A673 (cell line): ENCODE measurements around the gene AKNA. TPM values are rescaled to one million over a fixed set of nuclear protein-coding genes. Genes with fewer than 3 reads are reported as not detected.

ENCODE experiments used
- BruUV-seq: library from RNA; stranded (reverse); fragments of 400-500 nt; replicated peaks from 2 replicates; lab custom pipeline; 2021; lab: Mats Ljungman, UMichigan
- CTCF ChIA-PET: fragments of 300-600 bp; sonication (Branson Sonifier 250); formaldehyde crosslinking; loops from one replicate; lab custom pipeline; 2022; ENCODE audit warnings: antibody characterized with exemption; lab: Charles Lee
- POLR2A ChIA-PET: fragments of 300-600 bp; sonication (Branson Sonifier 250); formaldehyde crosslinking; loops from one replicate; lab custom pipeline; 2022; ENCODE audit warnings: antibody characterized with exemption; ENCODE audit not compliant: low non-redundant PET; lab: Charles Lee
- DNase-seq: peaks from one replicate; pipeline ENCODE4 v3.0.0-alpha.2; 2015; ENCODE audit warnings: low spot score
- H3K27ac ChIP-seq: fragments of 200-600 bp; sonication (generic); 2 replicates; pipeline ENCODE4 v1.5.1; 2016; ENCODE audit warnings: mixed run types, low read depth, mild to moderate bottlenecking, mixed read lengths, antibody characterized with exemption, low read length; ENCODE audit not compliant: poor library complexity, severe bottlenecking
- H3K27me3 ChIP-seq: fragments of 200-600 bp; sonication (generic); replicated peaks from 2 replicates; pipeline ENCODE4 v1.6.1; 2017; ENCODE audit warnings: mixed run types, low read depth, mild to moderate bottlenecking, mixed read lengths, antibody characterized with exemption, low read length; ENCODE audit not compliant: insufficient read depth, poor library complexity
- H3K36me3 ChIP-seq: fragments of 200-600 bp; sonication (generic); 2 replicates; pipeline ENCODE4 v1.6.1; 2016; ENCODE audit warnings: mixed run types, mild to moderate bottlenecking, mixed read lengths, antibody characterized with exemption, low read length; ENCODE audit not compliant: insufficient read depth, poor library complexity, severe bottlenecking
- H3K4me1 ChIP-seq: fragments of 200-600 bp; sonication (generic); 2 replicates; pipeline ENCODE4 v1.6.1; 2017; ENCODE audit warnings: mixed run types, mild to moderate bottlenecking, mixed read lengths, antibody characterized with exemption, low read length; ENCODE audit not compliant: insufficient read depth, poor library complexity, severe bottlenecking
- H3K4me3 ChIP-seq: fragments of 200-600 bp; sonication (generic); 2 replicates; pipeline ENCODE4 v1.5.1; 2016; ENCODE audit warnings: low read depth, mixed run types, mild to moderate bottlenecking, mixed read lengths, low read length; ENCODE audit not compliant: poor library complexity, severe bottlenecking
- H3K9me3 ChIP-seq: fragments of 200-600 bp; sonication (generic); 2 replicates; pipeline ENCODE4 v1.6.1; 2016; ENCODE audit warnings: mixed run types, low read depth, mild to moderate bottlenecking, mixed read lengths, antibody characterized with exemption, low read length; ENCODE audit not compliant: poor library complexity, severe bottlenecking
- CTCF ChIP-seq: fragments of 300-800, 200-600 bp; sonication (generic); conservative IDR thresholded peaks from 2 replicates; pipeline ENCODE4 v1.5.1; 2017; ENCODE audit warnings: low read depth, mild to moderate bottlenecking, antibody characterized with exemption, low read length, moderate library complexity, mixed read lengths
- EZH2 ChIP-seq: fragments of 200-600 bp; sonication (generic); IDR thresholded peaks from 2 replicates; pipeline ENCODE4 v1.6.1; 2017; ENCODE audit warnings: borderline replicate concordance, low read depth, mild to moderate bottlenecking, mixed read lengths, antibody characterized with exemption, low read length; ENCODE audit not compliant: poor library complexity, severe bottlenecking
- intact Hi-C: fragments of 100-400 bp; cut with micrococcal nuclease; formaldehyde crosslinking; loops from one replicate; pipeline ENCODE4 v1.10.0; 2022; ENCODE audit not compliant: unreplicated experiment
- total RNA-seq: library from RNA; stranded (reverse); gene quantifications from 2 replicates; pipeline ENCODE4 v1.2.3, GENCODE V29; 2021

AKNA gene
- total RNA-seq, 1 experiment from 2014 or later, result 20.4 TPM

- DNase-seq, result no peak
- Histone ChIP-seq H3K36me3 (no peaks in the 10 kb centered on the region), H3K4me1 (peaks cover 8% of the 10 kb centered on the region), H3K4me3 (no peak overlapping the region), H3K27me3 (no peaks in the 10 kb centered on the region), H3K9me3 (no peaks in the 10 kb centered on the region), H3K27ac (no peak overlapping the region)
- no TSS peak for BruUV-seq
- TF ChIP-seq EZH2 (no peak), CTCF (no peak)
- CTCF ChIA-PET, result no interaction called here
- POLR2A ChIA-PET, result no interaction called here
- intact Hi-C loops, result no loop called here
Measured at GRCh38 chr9:114424126-114424525, 36.3 kb upstream of the AKNA start.

- ChIA-PET CTCF (no interaction called here), POLR2A (no interaction called here)
- Histone ChIP-seq H3K9me3 (no peaks in the 10 kb centered on the region), H3K4me3 (no peak overlapping the region), H3K36me3 (no peaks in the 10 kb centered on the region), H3K4me1 (peaks cover 8% of the 10 kb centered on the region), H3K27me3 (no peaks in the 10 kb centered on the region), H3K27ac (no peak overlapping the region)
- no peak for TF ChIP-seq CTCF
- no peak for TF ChIP-seq EZH2
- no peak for DNase-seq
- intact Hi-C loops, result no loop called here
- no TSS peak for BruUV-seq
Measured at GRCh38 chr9:114423181-114423580, 35.4 kb upstream of the AKNA start.

DNA sequence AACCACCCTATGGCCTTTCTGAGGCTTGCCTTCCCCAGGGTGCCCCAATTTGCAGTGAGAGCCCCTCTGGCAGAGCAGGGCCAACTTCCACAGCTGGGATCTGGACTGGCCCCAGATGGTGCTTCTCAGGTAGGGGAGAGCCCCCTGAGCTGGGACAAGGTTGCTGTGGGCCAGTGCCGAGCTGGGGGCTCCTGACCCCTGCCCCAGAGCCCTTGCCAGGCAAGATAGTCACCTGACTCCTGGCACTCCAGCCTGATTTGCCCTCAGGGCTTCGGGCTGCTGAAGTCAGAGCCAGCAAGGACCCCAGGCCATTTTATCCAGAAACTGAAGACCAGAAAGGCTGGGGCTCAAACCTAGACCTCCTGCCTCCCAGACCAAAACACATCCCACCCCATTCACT, 33.4 kb upstream of the AKNA start:
- H3K27me3 ChIP-seq, result no peaks in the 10 kb centered on the region
- H3K27ac ChIP-seq, result no peak overlapping the region
- H3K4me1 ChIP-seq, result peaks cover 8% of the 10 kb centered on the region
- H3K4me3 ChIP-seq, result no peak overlapping the region
- ChIA-PET CTCF (no interaction called here), POLR2A (no interaction called here)
- no peak for DNase-seq
- H3K36me3 ChIP-seq, result no peaks in the 10 kb centered on the region
- intact Hi-C loops, result no loop called here
- TF ChIP-seq CTCF (no peak), EZH2 (no peak)
- no TSS peak for BruUV-seq
- no peaks in the 10 kb centered on the region for H3K9me3 ChIP-seq
